ENCODE measurements around the gene PPP2R3C. TPM values are rescaled to one million over a fixed set of nuclear protein-coding genes. Genes with fewer than 3 reads are reported as not detected.

PPP2R3C gene
- total and polyA plus RNA-seq, 2 of the 13 experiments (the other 11 are each of a cell fraction or from before 2014, with no cell fraction given) = 63.4 to 102 TPM

DNA sequence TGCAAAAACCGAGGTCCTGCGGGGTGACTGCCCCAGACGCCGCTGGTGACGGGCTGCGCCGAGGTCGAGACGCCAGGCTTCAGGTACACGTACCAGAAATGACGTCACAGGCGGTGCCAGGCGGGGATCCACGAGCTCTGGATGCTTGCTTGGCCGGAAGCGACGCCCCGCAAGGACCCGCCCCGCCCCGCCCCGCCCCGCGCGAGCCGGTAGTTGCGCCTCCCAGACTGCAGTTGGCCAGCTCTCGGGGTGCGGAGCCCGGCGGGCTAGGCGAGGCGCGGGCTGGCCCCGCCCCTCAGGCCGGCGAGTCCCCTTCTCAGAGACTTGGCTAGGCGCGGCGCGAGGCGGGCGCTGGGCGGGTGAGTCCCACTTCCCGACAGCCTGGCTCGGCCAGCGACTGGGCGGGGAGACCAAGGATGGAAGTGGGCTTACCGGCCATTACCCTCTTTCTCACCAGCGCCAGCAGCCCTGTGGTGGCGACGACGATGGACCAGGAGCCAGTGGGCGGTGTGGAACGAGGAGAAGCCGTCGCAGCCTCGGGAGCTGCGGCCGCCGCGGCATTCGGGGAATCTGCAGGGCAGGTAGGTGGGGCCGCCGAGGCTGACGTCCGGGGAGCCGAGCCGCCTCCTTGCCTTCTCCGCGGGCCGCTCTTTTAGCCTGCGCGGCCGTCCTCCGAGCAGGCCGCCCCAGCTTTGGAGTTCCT is 75.6 kb downstream of the PPP2R3C start, which contains the start of gene FAM177A1 (continued):
- TF ChIP-seq ZNF605 (CRISPR knock-in tag; IDR thresholded peaks at IDR 0.05) (peak; percentile 88; the same call in 1 of the 2 replicates), ZNF879 (CRISPR knock-in tag; IDR thresholded peaks at IDR 0.05) (peak; percentile 98), GZF1 (CRISPR knock-in tag; IDR thresholded peaks at IDR 0.05) (peak; percentile 95), SNRNP70 (IDR thresholded peaks at IDR 0.05; ENCODE audit: low read depth, low read length) (no peak), ZNF136 (CRISPR knock-in tag; IDR thresholded peaks at IDR 0.05; ENCODE audit: low read depth) (no peak; the same call in none of the 2 replicates), PLRG1 (conservative IDR thresholded peaks at IDR 0.05) (no peak), SOX5 (CRISPR knock-in tag; IDR thresholded peaks at IDR 0.05; ENCODE audit: borderline replicate concordance) (peak; percentile 77; the same call in 1 of the 2 replicates), NFYB (CRISPR knock-in tag; IDR thresholded peaks at IDR 0.05) (peak; percentile 71), PRDM10 (CRISPR knock-in tag; IDR thresholded peaks at IDR 0.05; ENCODE audit: low read depth) (no peak), ZNF160 (CRISPR knock-in tag; IDR thresholded peaks at IDR 0.05) (peak; percentile 72; the same call in 1 of the 2 replicates), SALL2 (CRISPR knock-in tag; IDR thresholded peaks at IDR 0.05) (peak; percentile 97), ZNF333 (CRISPR knock-in tag; IDR thresholded peaks at IDR 0.05; ENCODE audit: borderline replicate concordance) (peak; percentile 99), ELF3 (CRISPR knock-in tag; IDR thresholded peaks at IDR 0.05) (peak; percentile 82), ZFP37 (CRISPR knock-in tag; IDR thresholded peaks at IDR 0.05; ENCODE audit: borderline replicate concordance) (peak; percentile 77), KLF11 (CRISPR knock-in tag; IDR thresholded peaks at IDR 0.05) (peak; percentile 78; the same call in 1 of the 2 replicates)
- TF ChIP-seq, protein P1, sequence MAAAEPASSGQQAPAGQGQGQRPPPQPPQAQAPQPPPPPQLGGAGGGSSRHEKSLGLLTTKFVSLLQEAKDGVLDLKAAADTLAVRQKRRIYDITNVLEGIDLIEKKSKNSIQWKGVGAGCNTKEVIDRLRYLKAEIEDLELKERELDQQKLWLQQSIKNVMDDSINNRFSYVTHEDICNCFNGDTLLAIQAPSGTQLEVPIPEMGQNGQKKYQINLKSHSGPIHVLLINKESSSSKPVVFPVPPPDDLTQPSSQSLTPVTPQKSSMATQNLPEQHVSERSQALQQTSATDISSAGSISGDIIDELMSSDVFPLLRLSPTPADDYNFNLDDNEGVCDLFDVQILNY (CRISPR knock-in tag; conservative IDR thresholded peaks at IDR 0.05) = peak; percentile 72; the same call in 1 of the 2 replicates
- TF ChIP-seq, protein P2, sequence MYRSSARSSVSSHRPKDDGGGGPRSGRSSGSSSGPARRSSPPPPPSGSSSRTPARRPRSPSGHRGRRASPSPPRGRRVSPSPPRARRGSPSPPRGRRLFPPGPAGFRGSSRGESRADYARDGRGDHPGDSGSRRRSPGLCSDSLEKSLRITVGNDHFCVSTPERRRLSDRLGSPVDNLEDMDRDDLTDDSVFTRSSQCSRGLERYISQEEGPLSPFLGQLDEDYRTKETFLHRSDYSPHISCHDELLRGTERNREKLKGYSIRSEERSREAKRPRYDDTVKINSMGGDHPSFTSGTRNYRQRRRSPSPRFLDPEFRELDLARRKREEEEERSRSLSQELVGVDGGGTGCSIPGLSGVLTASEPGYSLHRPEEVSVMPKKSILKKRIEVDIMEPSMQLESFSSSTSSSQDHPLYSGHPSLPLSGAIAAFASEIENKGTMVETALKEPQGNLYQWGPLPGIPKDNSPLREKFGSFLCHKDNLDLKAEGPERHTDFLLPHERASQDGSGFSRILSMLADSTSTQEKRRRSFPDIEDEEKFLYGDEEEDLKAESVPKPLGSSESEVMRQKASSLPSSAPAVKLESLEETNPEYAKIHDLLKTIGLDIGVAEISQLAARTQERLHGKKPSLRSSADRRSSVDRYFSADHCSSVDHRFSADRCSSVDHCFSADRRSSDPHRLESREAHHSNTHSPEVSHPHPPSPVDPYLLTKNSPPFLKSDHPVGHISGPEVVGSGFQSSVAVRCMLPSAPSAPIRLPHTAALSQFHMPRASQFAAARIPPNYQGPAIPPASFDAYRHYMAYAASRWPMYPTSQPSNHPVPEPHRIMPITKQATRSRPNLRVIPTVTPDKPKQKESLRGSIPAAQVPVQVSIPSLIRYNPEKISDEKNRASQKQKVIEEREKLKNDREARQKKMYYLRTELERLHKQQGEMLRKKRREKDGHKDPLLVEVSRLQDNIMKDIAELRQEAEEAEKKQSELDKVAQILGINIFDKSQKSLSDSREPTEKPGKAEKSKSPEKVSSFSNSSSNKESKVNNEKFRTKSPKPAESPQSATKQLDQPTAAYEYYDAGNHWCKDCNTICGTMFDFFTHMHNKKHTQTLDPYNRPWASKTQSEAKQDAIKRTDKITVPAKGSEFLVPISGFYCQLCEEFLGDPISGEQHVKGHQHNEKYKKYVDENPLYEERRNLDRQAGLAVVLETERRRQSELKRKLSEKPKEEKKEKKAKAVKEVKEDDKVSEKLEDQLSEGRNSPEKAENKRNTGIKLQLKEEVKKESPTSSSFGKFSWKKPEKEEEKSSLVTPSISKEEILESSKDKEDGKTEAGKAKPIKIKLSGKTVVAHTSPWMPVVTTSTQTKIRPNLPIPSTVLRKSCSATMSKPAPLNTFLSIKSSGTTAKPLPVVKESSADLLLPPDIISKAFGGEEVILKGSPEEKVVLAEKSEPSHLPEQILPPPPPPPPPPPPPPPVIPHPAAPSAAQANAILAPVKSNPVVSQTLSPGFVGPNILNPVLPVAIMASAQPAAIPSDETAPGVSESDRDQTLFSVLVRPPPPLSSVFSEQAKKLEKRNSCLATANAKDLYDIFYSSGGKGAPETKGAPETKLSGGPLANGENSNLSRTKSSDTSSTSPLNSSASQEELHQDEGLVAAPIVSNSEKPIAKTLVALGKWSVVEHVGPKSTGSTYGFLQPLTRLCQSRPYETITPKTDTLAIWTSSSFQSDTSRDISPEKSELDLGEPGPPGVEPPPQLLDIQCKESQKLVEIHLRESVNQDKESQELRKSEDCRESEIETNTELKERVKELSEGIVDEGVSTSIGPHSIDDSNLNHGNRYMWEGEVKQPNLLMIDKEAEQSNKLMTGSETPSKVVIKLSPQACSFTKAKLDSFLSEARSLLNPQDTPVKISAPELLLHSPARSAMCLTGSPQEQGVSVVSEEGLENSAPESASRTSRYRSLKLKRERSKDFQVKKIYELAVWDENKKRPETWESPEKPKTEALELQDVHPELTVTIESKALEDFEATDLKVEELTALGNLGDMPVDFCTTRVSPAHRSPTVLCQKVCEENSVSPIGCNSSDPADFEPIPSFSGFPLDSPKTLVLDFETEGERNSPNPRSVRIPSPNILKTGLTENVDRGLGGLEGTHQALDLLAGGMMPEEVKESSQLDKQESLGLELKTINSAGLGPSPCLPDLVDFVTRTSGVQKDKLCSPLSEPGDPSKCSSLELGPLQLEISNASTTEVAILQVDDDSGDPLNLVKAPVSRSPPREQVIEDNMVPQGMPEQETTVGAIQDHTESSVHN (CRISPR knock-in tag; IDR thresholded peaks at IDR 0.05) = no peak; the same call in 1 of the 2 replicates
